Ishikawa (cell line): ENCODE measurements around the gene RALA.

ENCODE experiments used
- CEBPB ChIP-seq: IDR thresholded peaks from 2 replicates; pipeline ENCODE4 v1.6.1; 2012
- CREB1 ChIP-seq: IDR thresholded peaks from 2 replicates; pipeline ENCODE4 v1.6.1; 2012; ENCODE audit warnings: low read depth
- EGR1 ChIP-seq: IDR thresholded peaks from 2 replicates; pipeline ENCODE4 v1.6.1; 2012
- EP300 ChIP-seq: IDR thresholded peaks from 2 replicates; pipeline ENCODE4 v1.6.1; 2012; ENCODE audit warnings: borderline replicate concordance
- FOXM1 ChIP-seq: IDR thresholded peaks from 2 replicates; pipeline ENCODE4 v1.6.1; 2012; ENCODE audit warnings: low read depth, borderline replicate concordance
- NFIC ChIP-seq: IDR thresholded peaks from 2 replicates; pipeline ENCODE4 v1.6.1; 2012
- RAD21 ChIP-seq: IDR thresholded peaks from 2 replicates; pipeline ENCODE4 v1.6.1; 2012; ENCODE audit warnings: low read depth
- TAF1 ChIP-seq: IDR thresholded peaks from 2 replicates; pipeline ENCODE4 v1.6.1; 2012; ENCODE audit warnings: low read depth, mild to moderate bottlenecking
- TEAD4 ChIP-seq: IDR thresholded peaks from 2 replicates; pipeline ENCODE4 v1.6.1; 2012
- USF1 ChIP-seq: IDR thresholded peaks from 2 replicates; pipeline ENCODE4 v1.6.1; 2012
- ZBTB7A ChIP-seq: IDR thresholded peaks from 2 replicates; pipeline ENCODE4 v1.6.1; 2012; ENCODE audit warnings: low read depth
- TF ChIP-seq, protein P1 (sequence below): IDR thresholded peaks from 2 replicates; pipeline ENCODE4 v1.6.1; 2012; ENCODE audit warnings: low read depth, mild to moderate bottlenecking
- TF ChIP-seq, protein P2 (sequence below): IDR thresholded peaks from 2 replicates; pipeline ENCODE4 v1.6.1; 2012

DNA sequence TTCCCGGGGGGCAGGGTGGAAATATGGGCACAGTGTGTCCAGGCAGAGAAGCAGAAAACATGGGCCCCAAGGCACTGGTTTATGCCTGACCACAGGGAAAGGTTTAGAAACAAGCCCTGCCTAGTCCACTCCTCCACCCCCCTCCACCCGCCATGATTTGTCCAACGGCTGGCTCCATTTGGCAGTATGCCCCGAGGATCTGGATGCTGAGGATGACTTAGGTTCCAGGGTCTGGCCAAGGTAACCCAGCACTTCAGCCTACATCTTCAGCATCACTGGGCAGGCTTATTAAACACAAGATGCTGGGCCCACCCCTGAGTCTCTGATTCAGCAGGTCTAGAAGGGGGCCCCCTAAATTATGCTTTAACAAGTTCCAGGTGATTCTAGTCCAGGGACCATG is 121.9 kb downstream of the RALA start:
- TF ChIP-seq CREB1: no peak
- TF ChIP-seq, protein P1, sequence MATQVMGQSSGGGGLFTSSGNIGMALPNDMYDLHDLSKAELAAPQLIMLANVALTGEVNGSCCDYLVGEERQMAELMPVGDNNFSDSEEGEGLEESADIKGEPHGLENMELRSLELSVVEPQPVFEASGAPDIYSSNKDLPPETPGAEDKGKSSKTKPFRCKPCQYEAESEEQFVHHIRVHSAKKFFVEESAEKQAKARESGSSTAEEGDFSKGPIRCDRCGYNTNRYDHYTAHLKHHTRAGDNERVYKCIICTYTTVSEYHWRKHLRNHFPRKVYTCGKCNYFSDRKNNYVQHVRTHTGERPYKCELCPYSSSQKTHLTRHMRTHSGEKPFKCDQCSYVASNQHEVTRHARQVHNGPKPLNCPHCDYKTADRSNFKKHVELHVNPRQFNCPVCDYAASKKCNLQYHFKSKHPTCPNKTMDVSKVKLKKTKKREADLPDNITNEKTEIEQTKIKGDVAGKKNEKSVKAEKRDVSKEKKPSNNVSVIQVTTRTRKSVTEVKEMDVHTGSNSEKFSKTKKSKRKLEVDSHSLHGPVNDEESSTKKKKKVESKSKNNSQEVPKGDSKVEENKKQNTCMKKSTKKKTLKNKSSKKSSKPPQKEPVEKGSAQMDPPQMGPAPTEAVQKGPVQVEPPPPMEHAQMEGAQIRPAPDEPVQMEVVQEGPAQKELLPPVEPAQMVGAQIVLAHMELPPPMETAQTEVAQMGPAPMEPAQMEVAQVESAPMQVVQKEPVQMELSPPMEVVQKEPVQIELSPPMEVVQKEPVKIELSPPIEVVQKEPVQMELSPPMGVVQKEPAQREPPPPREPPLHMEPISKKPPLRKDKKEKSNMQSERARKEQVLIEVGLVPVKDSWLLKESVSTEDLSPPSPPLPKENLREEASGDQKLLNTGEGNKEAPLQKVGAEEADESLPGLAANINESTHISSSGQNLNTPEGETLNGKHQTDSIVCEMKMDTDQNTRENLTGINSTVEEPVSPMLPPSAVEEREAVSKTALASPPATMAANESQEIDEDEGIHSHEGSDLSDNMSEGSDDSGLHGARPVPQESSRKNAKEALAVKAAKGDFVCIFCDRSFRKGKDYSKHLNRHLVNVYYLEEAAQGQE: no peak
- no peak for TF ChIP-seq EP300
- TF ChIP-seq TEAD4: no peak
- TF ChIP-seq CEBPB: no peak
- no peak for TF ChIP-seq TAF1
- TF ChIP-seq FOXM1: no peak
- TF ChIP-seq USF1: no peak
- no peak for TF ChIP-seq NFIC
- TF ChIP-seq ZBTB7A: no peak
- TF ChIP-seq, protein P2, sequence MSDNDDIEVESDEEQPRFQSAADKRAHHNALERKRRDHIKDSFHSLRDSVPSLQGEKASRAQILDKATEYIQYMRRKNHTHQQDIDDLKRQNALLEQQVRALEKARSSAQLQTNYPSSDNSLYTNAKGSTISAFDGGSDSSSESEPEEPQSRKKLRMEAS: no peak
- no peak for TF ChIP-seq EGR1
- TF ChIP-seq RAD21: no peak
